Left forelimb (tissue), 1 donor: ENCODE data around the gene ATP8A1.
"Not testable (repeated sequence)": the region's sequence is repeated elsewhere in the genome, so short reads cannot be mapped to it uniquely, and the experiment has no call there.

Experiments
- DNase-seq: peaks from one replicate; pipeline ENCODE4 v3.0.0-alpha.2; 2018; ENCODE audit warnings: low spot score

ATP8A1 gene

GRCh38 chr4:42410446-42410845 is 246.5 kb downstream of the ATP8A1 start:
- no peak for DNase-seq

- no peak for DNase-seq
These were observed 252.9 kb downstream of the ATP8A1 start for GRCh38 chr4:42404001-42404400.

- DNase-seq: no peak
These were observed 255.7 kb downstream of the ATP8A1 start for GRCh38 chr4:42401171-42401570.

- DNase-seq: no peak
These were observed 257.5 kb downstream of the ATP8A1 start for GRCh38 chr4:42399393-42399792.

- DNase-seq: no peak
These were observed 258.0 kb downstream of the ATP8A1 start for GRCh38 chr4:42398871-42399331.

- DNase-seq: no peak
These were observed 258.6 kb downstream of the ATP8A1 start for GRCh38 chr4:42398171-42398870.

- no peak for DNase-seq
These were observed 259.2 kb downstream of the ATP8A1 start for GRCh38 chr4:42397635-42398170.

GRCh38 chr4:42396752-42397634 is 259.9 kb downstream of the ATP8A1 start, which contains the start of gene SHISA3:
Gene SHISA3 (plus strand): TSS chr4:42397488. CDS start chr4:42398057, 569 bp downstream.
- DNase-seq: no peak

GRCh38 chr4:42396361-42396751 is 260.5 kb downstream of the ATP8A1 start:
- DNase-seq: no peak

GRCh38 chr4:42395595-42395994 is 261.3 kb downstream of the ATP8A1 start:
- DNase-seq: no peak

- DNase-seq: no peak
These were observed 264.5 kb downstream of the ATP8A1 start for GRCh38 chr4:42392436-42392835.

GRCh38 chr4:42391981-42392380 is 264.9 kb downstream of the ATP8A1 start:
- DNase-seq: no peak

GRCh38 chr4:42391355-42391664 is 265.6 kb downstream of the ATP8A1 start:
- no peak for DNase-seq

- DNase-seq: no peak
These were observed 266.1 kb downstream of the ATP8A1 start for GRCh38 chr4:42390622-42391354.

- DNase-seq: no peak
These were observed 271.4 kb downstream of the ATP8A1 start for GRCh38 chr4:42385516-42385915.

- no peak for DNase-seq
These were observed 275.2 kb downstream of the ATP8A1 start for GRCh38 chr4:42381666-42382065.

GRCh38 chr4:42377497-42377896 is 279.4 kb downstream of the ATP8A1 start:
- DNase-seq: no peak

GRCh38 chr4:42372303-42372702 is 284.6 kb downstream of the ATP8A1 start:
- DNase-seq: not testable (repeated sequence)

- DNase-seq: no peak
These were observed 285.3 kb downstream of the ATP8A1 start for GRCh38 chr4:42371305-42372252.

- DNase-seq: no peak
These were observed 287.4 kb downstream of the ATP8A1 start for GRCh38 chr4:42369489-42369888.

- DNase-seq: no peak
These were observed 289.9 kb downstream of the ATP8A1 start for GRCh38 chr4:42366959-42367358.
